GM11168 (cell line): ENCODE measurements around the gene KLHDC10.
"Not testable (repeated sequence)": the region's sequence is repeated elsewhere in the genome, so short reads cannot be mapped to it uniquely, and the experiment has no call there.

Source experiments
- in situ Hi-C: fragments of 300-500 bp; cut with MboI; formaldehyde crosslinking; loops from one replicate; pipeline ENCODE4 v1.12.0; 2022; ENCODE audit warnings: low sequenced_read_pairs; ENCODE audit not compliant: unreplicated experiment

The KLHDC10 gene

GRCh38 chr7:130150587-130150986, 80.3 kb downstream of the KLHDC10 start:
- in situ Hi-C loops, result no loop called here

GRCh38 chr7:130151591-130152492, 81.5 kb downstream of the KLHDC10 start:
- in situ Hi-C loops, result no loop called here

DNA sequence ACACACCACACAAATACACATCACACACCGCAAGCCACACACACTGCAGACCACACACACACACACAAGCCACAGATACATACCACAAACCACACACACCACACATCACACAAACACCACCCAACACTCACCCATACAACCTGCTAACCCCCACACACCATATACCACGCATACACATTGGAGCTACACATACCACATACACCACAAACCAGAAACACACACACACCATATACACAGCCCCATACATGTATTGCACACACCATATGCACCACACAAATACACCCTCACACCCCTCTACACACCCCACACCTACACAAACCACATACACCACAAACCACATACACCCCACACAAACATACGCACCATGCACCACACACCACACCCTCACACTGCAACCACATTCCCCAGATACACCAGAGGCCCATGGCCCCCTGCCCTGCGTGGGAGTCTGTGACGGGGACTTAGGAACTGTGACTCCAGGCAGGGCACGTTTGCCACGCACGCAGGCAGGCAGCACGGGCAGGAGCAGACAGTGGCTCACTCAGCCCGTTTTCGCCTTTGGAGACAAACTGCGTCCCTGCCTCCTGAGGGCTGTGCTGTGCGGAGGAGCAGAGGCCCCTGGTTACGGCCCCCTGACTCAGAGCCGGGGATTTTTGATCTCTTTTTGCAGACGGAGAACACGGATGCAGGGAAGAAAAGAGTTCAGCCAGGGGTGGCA, 82.3 kb downstream of the KLHDC10 start:
- in situ Hi-C loops, result no loop called here

GRCh38 chr7:130153211-130153908, 83.0 kb downstream of the KLHDC10 start:
- in situ Hi-C loops, result no loop called here

GRCh38 chr7:130154131-130154500, 83.8 kb downstream of the KLHDC10 start:
- in situ Hi-C loops, result no loop called here

DNA sequence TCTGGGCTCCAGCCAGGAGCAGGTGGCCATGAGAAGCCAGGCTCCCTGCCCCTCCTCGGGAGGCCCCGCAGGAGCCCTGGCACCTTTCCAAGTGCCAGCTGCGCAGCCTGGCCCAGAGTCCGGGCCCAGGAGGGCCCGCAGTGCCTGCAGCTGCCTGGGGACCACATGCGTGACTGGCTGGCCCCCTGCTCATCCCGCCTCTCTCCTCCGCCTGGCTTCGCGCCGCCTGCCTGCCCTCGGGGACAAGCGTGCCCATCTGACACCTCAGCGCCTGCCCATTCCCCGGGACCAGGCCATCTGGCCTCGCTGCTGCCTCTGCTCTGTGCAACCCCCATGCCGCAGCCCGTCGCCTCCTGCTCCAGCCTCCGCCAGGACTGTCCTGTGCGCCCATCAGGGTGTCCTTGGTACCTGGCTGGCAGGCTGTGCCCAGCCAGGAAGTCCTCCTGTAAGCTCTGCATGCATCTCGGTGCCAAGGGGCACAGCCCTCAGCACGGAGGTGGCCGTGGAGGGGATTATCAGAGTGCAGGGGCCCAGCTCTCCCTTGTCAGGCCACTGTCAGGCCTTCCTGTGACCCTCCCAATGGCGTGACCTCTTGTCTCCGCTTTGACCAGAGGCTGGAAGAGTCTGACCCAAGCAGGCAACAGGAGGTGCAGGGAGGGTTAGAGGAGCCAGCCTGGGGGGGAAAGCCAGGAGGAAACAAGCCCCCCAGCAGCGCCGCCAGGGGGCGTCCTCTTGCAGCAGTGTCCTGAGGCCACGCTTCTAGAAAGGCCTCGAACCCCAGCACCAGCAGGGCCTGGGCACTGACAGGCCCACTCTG, 84.4 kb downstream of the KLHDC10 start:
- in situ Hi-C loops, result no loop called here

- in situ Hi-C loops, result no loop called here
Measured at GRCh38 chr7:130156140-130156539, 85.8 kb downstream of the KLHDC10 start.

DNA sequence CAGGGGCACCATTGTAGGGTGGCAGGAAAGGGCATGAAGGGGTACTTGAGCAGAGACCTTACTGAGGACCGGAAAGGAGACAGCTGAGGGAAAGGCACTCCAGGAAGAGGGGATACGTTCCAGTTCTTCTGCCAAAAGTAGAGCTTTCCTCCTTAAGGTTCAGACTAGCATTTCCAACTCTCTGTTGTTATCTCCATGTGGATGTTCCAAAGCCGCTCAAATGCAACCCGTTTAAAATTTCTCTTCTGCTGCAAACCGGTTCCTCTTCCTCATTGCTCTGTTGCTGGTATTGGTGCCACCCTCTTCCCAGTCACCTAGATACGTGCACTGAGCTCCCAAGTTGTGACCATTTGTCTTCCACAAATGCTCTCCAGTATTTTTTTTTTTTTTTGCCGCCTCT, 87.4 kb downstream of the KLHDC10 start:
- in situ Hi-C loops, result no loop called here

DNA sequence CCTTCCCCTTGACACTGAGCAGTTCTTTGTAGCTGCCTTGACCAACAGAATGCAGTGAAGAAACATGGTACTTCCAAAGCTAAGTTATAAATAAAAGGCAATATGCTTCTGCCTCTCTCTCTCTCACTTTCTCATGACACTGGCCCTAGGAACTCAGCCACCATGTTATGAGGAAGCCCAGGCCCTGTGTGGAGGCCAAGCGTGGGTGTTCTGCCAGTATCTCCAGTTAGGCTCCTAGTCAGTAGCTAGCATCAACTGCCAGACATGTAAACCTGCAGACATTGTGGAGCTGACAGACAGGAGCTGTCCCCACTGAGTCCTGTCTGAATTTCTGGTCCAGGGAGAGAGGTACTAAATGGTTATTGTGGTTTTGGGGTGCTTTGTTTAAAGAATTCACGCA, 89.7 kb downstream of the KLHDC10 start:
- in situ Hi-C loops, result no loop called here

DNA sequence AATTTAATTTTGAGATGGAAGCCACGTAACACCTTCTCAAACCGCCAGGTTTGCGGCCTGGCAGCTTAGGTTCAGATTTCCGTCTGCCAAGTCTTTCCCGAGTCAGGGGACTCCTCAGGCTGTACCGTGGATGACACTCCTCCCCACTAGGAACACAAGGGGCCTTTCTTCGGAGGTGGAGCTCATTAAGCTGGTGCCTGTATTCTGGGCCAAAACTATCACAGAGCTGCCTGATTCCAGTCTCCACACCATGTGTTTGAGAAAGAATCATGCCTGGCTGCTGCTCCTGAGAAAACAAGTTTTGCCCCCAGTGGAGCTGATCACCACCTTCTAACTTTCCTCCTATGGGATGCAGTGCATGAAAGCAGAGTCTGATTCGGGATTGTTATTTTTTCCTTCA, 90.1 kb downstream of the KLHDC10 start:
- in situ Hi-C loops, result no loop called here

DNA sequence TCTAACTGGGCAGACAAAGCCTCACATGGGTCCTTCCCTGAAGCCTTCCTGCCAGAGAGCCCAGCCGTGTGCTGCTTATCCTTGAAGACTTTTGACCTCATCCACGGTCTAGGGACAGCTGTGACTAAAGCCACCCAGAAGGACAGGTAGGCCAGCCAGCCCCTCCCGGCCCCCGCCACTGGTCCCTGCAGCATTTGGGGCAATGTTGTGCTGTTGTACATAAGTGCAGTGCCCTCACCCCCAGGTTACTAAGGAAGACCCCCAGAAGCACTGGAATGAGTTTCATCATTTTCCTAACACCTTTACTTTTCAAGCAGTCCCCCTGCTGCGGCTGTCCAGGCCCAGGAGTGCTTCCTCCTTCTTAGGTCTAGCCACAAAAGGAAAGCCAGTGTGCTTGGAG, 91.9 kb downstream of the KLHDC10 start:
- in situ Hi-C loops, result no loop called here

- in situ Hi-C loops, result no loop called here
Measured at GRCh38 chr7:130174237-130174959, 104.1 kb downstream of the KLHDC10 start.

- in situ Hi-C loops, result no loop called here
Measured at GRCh38 chr7:130178251-130178650, 107.9 kb downstream of the KLHDC10 start.

DNA sequence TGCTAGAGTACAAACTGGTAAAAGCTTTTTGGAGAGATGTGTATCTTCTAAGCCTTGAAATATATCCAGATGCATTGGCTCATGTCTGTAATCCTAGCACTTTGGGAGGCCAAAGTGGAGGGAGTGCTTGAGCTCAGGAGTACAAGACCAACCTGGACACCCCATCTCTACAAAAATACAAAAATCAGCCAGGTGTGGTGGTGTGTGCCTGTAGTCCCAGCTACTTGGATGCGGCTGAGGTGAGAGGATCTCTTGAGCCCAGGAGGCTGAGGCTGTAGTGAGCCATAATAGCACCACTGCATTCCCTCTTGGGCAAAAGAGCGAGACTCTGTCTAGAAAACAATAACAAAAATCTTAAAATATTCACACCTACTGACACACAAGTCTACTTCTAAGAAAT, 109.3 kb downstream of the KLHDC10 start:
- in situ Hi-C loops, result no loop called here

GRCh38 chr7:130180571-130181262, 110.4 kb downstream of the KLHDC10 start:
- in situ Hi-C loops, result no loop called here

DNA sequence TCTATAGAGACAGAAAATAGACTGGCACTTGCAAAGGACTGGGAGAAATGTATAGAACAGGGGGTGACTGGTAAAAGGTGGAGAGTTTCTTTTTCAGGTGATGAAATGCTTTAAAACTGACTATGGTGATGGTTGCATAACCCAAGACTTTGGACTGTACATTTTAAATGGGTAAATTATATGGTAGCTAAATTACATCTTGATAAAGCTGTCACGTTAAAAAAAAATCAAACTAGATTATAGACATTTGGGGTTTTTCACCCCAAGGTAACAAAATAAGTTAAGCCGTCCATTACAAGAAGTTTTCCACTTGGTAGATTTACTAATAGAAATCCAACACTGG, 110.9 kb downstream of the KLHDC10 start:
- in situ Hi-C loops, result no loop called here

GRCh38 chr7:130182990-130183389, 112.7 kb downstream of the KLHDC10 start:
- in situ Hi-C loops, result no loop called here

- in situ Hi-C loops, result not testable (repeated sequence)
Measured at GRCh38 chr7:130184349-130184748, 114.0 kb downstream of the KLHDC10 start.
